GM23338 (cell line): ENCODE results near the gene NUAK2. TPM values are rescaled to one million over a fixed set of nuclear protein-coding genes. Genes with fewer than 3 reads are reported as not detected.

ENCODE experiments used
- ATAC-seq: fragments of 200-7000 bp; cut with Tn5 transposase; 3 replicates; pipeline ENCODE4 v1.9.1; 2020
- DNase-seq: peaks from one replicate; pipeline ENCODE4 v3.0.0-alpha.2; 2015; ENCODE audit warnings: low spot score
- H2AFZ ChIP-seq: fragments of 200-600 bp; sonication (generic); 2 replicates; pipeline ENCODE4 v1.8.0; 2016; ENCODE audit warnings: antibody characterized with exemption, mild to moderate bottlenecking, moderate library complexity
- H3F3A ChIP-seq: fragments of 200-600 bp; sonication (generic); replicated peaks from 2 replicates; pipeline ENCODE4 v1.8.0; 2017; ENCODE audit warnings: antibody characterized with exemption, mixed run types, low read depth
- H3K27ac ChIP-seq: fragments of 200-600 bp; sonication (generic); 2 replicates; pipeline ENCODE4 v1.6.1; 2016; ENCODE audit warnings: low read depth
- H3K27me3 ChIP-seq: fragments of 200-600 bp; sonication (generic); 2 replicates; pipeline ENCODE4 v1.8.0; 2016; ENCODE audit warnings: mild to moderate bottlenecking, mixed run types, moderate library complexity; ENCODE audit not compliant: insufficient read depth
- H3K36me3 ChIP-seq: fragments of 200-600 bp; sonication (generic); 2 replicates; pipeline ENCODE4 v1.8.0; 2016; ENCODE audit warnings: mild to moderate bottlenecking; ENCODE audit not compliant: insufficient read depth
- H3K4me1 ChIP-seq: fragments of 200-600 bp; sonication (generic); 2 replicates; pipeline ENCODE4 v1.8.0; 2016; ENCODE audit warnings: mild to moderate bottlenecking, moderate library complexity; ENCODE audit not compliant: insufficient read depth
- H3K4me2 ChIP-seq: fragments of 200-600 bp; sonication (generic); 2 replicates; pipeline ENCODE4 v1.7.1; 2017; ENCODE audit warnings: mixed run types
- H3K4me3 ChIP-seq: fragments of 200-600 bp; sonication (generic); 2 replicates; pipeline ENCODE4 v1.6.1; 2016; ENCODE audit warnings: mixed run types
- H3K79me2 ChIP-seq: fragments of 200-600 bp; sonication (generic); replicated peaks from 2 replicates; pipeline ENCODE4 v1.8.0; 2017; ENCODE audit warnings: mild to moderate bottlenecking; ENCODE audit not compliant: insufficient read depth
- H3K9me2 ChIP-seq: fragments of 200-600 bp; sonication (generic); 2 replicates; pipeline ENCODE4 v1.8.0; 2017; ENCODE audit not compliant: insufficient read depth
- H4K20me1 ChIP-seq: fragments of 200-600 bp; sonication (generic); replicated peaks from 2 replicates; pipeline ENCODE4 v1.8.0; 2017; ENCODE audit warnings: mild to moderate bottlenecking; ENCODE audit not compliant: insufficient read depth
- H3K27ac Mint-ChIP-seq: 2 replicates; pipeline ENCODE4 v1.8.0; 2020; ENCODE audit warnings: inconsistent platforms, mild to moderate bottlenecking, moderate library complexity, mixed read lengths
- H3K27me3 Mint-ChIP-seq: 3 replicates; pipeline ENCODE4 v1.8.0; 2022; ENCODE audit warnings: low read depth, mild to moderate bottlenecking, moderate library complexity, mixed read lengths, inconsistent platforms; ENCODE audit not compliant: insufficient read depth, poor library complexity
- H3K36me3 Mint-ChIP-seq: 3 replicates; pipeline ENCODE4 v1.8.0; 2021; ENCODE audit warnings: low read depth, mild to moderate bottlenecking, inconsistent platforms, moderate library complexity, mixed read lengths
- H3K4me1 Mint-ChIP-seq: 3 replicates; pipeline ENCODE4 v1.8.0; 2020; ENCODE audit warnings: mild to moderate bottlenecking, inconsistent platforms, mixed read lengths
- H3K4me3 Mint-ChIP-seq: 3 replicates; pipeline ENCODE4 v1.8.0; 2021; ENCODE audit warnings: moderate library complexity, mild to moderate bottlenecking, inconsistent platforms, mixed read lengths
- H3K9me3 Mint-ChIP-seq: 3 replicates; pipeline ENCODE4 v1.8.0; 2020; ENCODE audit warnings: moderate library complexity, mild to moderate bottlenecking, inconsistent platforms, mixed read lengths
- NANOG ChIP-seq: IDR thresholded peaks from 2 replicates; pipeline ENCODE4 v1.6.1; 2016; ENCODE audit warnings: antibody characterized with exemption, borderline replicate concordance
- STAT1 ChIP-seq: IDR thresholded peaks from one replicate; pipeline ENCODE4 v1.6.1; 2016; ENCODE audit warnings: antibody characterized with exemption; ENCODE audit not compliant: unreplicated experiment
- polyA plus RNA-seq: library from polyadenylated mRNA; unstranded; fragments of >200 nt; fragmentation: Nextera tagmentation; extraction: Ambion mirVana; gene quantifications from 2 replicates; pipeline ENCODE4 v1.2.1, GENCODE V29; 2016
- total RNA-seq: library from RNA; depleted of rRNA; stranded (reverse); fragments of >200 nt; shearing (Covaris generic); gene quantifications from 2 replicates; pipeline ENCODE4 v1.2.3, GENCODE V29; 2014
- TF ChIP-seq, protein P1 (sequence below): IDR thresholded peaks from 2 replicates; pipeline ENCODE4 v1.6.1; 2016; ENCODE audit warnings: antibody characterized with exemption
- TF ChIP-seq, protein P2 (sequence below): IDR thresholded peaks from one replicate; pipeline ENCODE4 v1.6.1; 2018; ENCODE audit warnings: antibody characterized with exemption; ENCODE audit not compliant: unreplicated experiment
- TF ChIP-seq, protein P3 (sequence below), 2 experiments: fragments of 200-600 bp in 1 of 2; sonication (generic) in 1 of 2; conservative IDR thresholded peaks; 2 replicates each; pipeline versions ENCODE4 v1.5.1 to v1.6.1; 2016 to 2017; ENCODE audit warnings: antibody characterized with exemption in 2 of 2, low read depth in 2 of 2, mild to moderate bottlenecking in 2 of 2, moderate library complexity in 1 of 2

Gene NUAK2
- total and polyA plus RNA-seq, 2 experiments from 2014 or later, result 7.8 to 15.3 TPM

DNA sequence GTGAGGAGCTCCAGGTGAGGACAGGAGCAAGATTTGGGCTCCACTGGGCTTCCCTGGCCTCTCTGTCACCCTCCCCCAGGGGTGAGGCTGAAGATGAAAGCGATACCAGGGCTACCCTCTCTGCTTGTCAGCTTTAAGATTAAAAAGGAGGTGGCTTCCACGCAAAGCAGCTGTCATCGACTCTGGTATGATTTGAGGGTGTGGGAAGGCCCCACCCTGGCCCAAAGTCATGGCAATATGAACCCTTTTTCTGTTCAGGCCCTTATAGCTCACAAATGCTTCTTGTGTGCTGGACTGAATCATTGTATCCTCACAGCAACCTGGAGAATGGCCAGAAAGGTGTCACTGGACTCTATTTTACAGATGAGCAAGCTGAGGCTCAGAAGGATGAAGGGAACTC is 41.6 kb downstream of the NUAK2 start (continued):
- TF ChIP-seq NANOG (no peak), STAT1 (no peak)
- TF ChIP-seq, protein P1, sequence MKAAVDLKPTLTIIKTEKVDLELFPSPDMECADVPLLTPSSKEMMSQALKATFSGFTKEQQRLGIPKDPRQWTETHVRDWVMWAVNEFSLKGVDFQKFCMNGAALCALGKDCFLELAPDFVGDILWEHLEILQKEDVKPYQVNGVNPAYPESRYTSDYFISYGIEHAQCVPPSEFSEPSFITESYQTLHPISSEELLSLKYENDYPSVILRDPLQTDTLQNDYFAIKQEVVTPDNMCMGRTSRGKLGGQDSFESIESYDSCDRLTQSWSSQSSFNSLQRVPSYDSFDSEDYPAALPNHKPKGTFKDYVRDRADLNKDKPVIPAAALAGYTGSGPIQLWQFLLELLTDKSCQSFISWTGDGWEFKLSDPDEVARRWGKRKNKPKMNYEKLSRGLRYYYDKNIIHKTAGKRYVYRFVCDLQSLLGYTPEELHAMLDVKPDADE, result no peak

DNA sequence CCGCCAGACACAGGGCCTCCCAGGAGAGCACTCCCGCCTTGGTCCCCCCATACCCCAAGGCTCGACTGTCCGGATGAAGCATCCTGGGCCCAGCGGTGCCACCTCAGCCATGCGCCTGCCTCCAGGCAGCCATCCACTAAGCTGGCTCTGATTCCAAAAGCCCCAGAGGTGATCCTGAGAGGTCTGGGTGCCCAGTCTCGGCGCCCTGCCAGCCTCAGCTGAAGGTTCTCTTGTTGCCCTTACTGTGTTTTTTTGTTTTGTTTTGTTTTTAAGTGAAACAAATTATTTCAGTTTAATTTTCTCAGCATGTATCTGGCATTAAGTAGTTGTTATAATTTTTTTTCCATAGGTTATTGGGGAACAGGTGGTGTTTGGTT is 44.9 kb downstream of the NUAK2 start:
- Histone ChIP-seq H2AFZ (no peak overlapping the region), H3F3A (peaks cover 6% of the 10 kb centered on the region; the same call in 1 of the 2 replicates), H3K4me3 (no peak overlapping the region), H3K36me3 (no peaks in the 10 kb centered on the region), H3K4me2 (no peak overlapping the region), H3K27ac (no peak overlapping the region), H4K20me1 (no peaks in the 10 kb centered on the region), H3K27me3 (no peaks in the 10 kb centered on the region), H3K9me2 (no peaks in the 10 kb centered on the region), H3K4me1 (peaks cover 14% of the 10 kb centered on the region; the same call in 1 of the 2 replicates), H3K79me2 (no peaks in the 10 kb centered on the region; the same call in 1 of the 2 replicates)
- Mint-ChIP-seq H3K27me3 (peaks cover 15% of the 10 kb centered on the region), H3K36me3 (peaks cover 7% of the 10 kb centered on the region; the same call in 2 of the 3 replicates), H3K4me3 (no peak overlapping the region), H3K27ac (no peak overlapping the region), H3K9me3 (no peaks in the 10 kb centered on the region), H3K4me1 (peaks cover 23% of the 10 kb centered on the region)
- no peak for ATAC-seq
- no peak for DNase-seq
- TF ChIP-seq, protein P2, sequence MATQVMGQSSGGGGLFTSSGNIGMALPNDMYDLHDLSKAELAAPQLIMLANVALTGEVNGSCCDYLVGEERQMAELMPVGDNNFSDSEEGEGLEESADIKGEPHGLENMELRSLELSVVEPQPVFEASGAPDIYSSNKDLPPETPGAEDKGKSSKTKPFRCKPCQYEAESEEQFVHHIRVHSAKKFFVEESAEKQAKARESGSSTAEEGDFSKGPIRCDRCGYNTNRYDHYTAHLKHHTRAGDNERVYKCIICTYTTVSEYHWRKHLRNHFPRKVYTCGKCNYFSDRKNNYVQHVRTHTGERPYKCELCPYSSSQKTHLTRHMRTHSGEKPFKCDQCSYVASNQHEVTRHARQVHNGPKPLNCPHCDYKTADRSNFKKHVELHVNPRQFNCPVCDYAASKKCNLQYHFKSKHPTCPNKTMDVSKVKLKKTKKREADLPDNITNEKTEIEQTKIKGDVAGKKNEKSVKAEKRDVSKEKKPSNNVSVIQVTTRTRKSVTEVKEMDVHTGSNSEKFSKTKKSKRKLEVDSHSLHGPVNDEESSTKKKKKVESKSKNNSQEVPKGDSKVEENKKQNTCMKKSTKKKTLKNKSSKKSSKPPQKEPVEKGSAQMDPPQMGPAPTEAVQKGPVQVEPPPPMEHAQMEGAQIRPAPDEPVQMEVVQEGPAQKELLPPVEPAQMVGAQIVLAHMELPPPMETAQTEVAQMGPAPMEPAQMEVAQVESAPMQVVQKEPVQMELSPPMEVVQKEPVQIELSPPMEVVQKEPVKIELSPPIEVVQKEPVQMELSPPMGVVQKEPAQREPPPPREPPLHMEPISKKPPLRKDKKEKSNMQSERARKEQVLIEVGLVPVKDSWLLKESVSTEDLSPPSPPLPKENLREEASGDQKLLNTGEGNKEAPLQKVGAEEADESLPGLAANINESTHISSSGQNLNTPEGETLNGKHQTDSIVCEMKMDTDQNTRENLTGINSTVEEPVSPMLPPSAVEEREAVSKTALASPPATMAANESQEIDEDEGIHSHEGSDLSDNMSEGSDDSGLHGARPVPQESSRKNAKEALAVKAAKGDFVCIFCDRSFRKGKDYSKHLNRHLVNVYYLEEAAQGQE, result no peak
- TF ChIP-seq, protein P1, result no peak
- TF ChIP-seq, protein P3, sequence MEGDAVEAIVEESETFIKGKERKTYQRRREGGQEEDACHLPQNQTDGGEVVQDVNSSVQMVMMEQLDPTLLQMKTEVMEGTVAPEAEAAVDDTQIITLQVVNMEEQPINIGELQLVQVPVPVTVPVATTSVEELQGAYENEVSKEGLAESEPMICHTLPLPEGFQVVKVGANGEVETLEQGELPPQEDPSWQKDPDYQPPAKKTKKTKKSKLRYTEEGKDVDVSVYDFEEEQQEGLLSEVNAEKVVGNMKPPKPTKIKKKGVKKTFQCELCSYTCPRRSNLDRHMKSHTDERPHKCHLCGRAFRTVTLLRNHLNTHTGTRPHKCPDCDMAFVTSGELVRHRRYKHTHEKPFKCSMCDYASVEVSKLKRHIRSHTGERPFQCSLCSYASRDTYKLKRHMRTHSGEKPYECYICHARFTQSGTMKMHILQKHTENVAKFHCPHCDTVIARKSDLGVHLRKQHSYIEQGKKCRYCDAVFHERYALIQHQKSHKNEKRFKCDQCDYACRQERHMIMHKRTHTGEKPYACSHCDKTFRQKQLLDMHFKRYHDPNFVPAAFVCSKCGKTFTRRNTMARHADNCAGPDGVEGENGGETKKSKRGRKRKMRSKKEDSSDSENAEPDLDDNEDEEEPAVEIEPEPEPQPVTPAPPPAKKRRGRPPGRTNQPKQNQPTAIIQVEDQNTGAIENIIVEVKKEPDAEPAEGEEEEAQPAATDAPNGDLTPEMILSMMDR (conservative IDR thresholded peaks at IDR 0.05; ENCODE audit: low read depth in 2 of 2), result no peak
